Activated CD4-positive, alpha-beta T cell treated with anti-CD3 and anti-CD28 coated beads, Interleukin-2, amount 50 U/mL, for 1 hour (primary cell): ENCODE measurements around the gene S100Z.
"Not testable (repeated sequence)": the region's sequence is repeated elsewhere in the genome, so short reads cannot be mapped to it uniquely, and the experiment has no call there.

Experiments
- DNase-seq: peaks from one replicate; pipeline ENCODE4 v3.0.0-alpha.2; 2020

Gene S100Z

GRCh38 chr5:76831110-76831452 is 18.7 kb upstream of the S100Z start:
- DNase-seq, result no peak

- DNase-seq, result no peak
These were observed 13.6 kb upstream of the S100Z start for GRCh38 chr5:76836181-76836580.

- DNase-seq, result no peak
These were observed 13.2 kb upstream of the S100Z start for GRCh38 chr5:76836585-76836984.

GRCh38 chr5:76838481-76839261 is 11.1 kb upstream of the S100Z start:
- DNase-seq, result no peak

GRCh38 chr5:76841361-76841760 is 8.5 kb upstream of the S100Z start:
- DNase-seq, result no peak

- no peak for DNase-seq
These were observed 3.9 kb upstream of the S100Z start for GRCh38 chr5:76845890-76846289.

DNA sequence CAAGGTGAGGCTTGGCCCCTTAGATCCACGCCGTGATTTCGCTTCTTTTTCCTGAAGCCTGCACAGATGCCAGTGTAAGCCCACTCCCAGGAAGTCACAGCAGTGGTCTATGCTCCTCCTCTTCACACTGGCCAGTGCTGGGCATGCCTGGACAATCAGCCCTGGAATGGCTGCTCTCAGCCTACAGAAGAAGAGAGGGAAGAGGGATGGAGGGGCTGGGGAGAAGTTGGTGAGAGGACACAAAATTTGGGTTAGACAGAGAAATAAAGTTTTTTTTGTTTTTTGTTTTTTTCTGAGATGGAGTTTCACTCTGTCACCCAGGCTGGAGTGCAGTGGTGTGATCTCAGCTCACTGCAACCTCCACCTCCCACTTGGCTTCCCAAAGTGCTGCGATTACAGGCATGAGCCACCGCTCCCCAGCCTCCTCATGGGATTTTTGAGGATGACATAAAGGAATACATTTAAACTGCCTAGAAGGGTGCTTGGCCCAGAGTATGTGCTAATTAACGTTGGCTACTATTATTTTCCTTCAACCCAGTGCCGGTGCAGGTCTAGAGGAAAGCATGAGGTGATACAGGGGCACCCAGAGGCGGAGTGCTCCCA is 830 bp downstream of the S100Z start:
- DNase-seq, result no peak

DNA sequence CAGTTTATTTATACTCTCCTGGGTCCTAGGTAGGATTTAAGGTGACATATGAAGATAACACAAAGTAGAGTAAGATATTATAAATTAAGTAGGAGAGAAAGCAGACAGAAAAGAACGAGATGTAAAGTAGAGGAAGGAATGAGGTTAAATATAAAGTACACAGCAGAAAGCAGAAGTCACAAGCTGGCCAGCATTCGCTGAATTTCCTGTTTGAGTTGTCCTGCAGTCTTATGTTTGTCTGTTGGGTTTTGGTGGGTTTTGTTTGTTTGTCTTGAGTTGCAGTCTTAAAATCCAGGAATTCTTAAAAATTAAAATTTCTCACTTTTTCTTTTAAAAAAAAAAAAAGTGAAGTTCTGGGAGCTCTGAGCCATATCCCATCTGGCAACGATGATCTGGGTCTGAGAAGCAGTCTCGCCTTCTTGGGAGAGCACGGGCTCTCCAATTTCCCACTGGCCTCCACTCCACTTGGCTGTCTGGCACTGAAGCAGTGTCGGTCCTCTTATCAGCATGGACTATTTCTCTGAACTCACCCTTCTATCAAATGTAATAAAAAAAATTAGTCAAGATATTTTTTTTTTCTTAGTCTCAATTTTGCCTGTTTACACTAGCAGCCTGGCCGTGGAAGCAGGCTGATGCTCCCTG is 2.0 kb downstream of the S100Z start:
- no peak for DNase-seq

- no peak for DNase-seq
These were observed 3.0 kb downstream of the S100Z start for GRCh38 chr5:76852772-76853171.

- DNase-seq, result not testable (repeated sequence)
These were observed 3.9 kb downstream of the S100Z start for GRCh38 chr5:76853741-76854140.

DNA sequence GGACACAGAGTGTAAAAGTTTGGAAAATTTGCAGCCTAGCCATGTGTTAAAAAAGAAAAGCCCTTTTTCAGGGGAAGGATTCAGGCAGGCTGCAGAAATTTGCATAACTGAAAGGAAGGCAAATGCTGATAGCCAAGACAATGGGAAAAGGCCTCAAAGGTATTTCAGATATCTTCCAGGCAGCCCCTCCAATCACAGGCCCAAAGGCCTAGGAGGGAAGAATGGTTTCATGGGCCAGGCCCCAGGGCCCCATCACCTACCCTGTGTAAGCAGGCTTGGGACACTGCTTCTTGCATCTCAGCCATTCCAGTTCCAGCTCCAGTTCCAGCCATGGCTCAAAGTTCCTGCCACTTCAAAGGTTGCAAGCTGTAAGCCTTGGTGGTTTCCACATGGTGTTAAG is 4.8 kb downstream of the S100Z start:
- no peak for DNase-seq

DNA sequence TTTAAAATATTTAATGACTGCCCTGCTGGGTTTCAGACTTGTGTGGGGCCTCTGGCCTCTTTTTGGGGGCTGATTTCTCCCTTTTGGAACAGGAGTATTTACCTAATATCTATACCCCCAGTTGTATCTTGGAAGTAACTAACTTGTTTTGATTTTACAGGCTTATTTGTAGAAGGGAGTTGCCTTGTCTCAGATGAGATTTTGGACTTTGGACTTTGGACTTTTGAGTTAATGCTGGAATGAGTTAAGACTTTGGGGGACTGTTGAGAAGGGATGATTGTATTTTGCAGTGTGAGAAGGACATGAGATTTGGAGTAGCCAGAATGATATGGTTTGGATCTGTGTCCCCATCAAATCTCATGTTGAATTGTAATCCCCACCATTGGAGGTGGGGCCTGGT is 5.7 kb downstream of the S100Z start:
- DNase-seq, result not testable (repeated sequence)

- DNase-seq, result no peak
These were observed 6.1 kb downstream of the S100Z start for GRCh38 chr5:76855961-76856360.

- DNase-seq, result not testable (repeated sequence)
These were observed 7.0 kb downstream of the S100Z start for GRCh38 chr5:76856800-76857199.

DNA sequence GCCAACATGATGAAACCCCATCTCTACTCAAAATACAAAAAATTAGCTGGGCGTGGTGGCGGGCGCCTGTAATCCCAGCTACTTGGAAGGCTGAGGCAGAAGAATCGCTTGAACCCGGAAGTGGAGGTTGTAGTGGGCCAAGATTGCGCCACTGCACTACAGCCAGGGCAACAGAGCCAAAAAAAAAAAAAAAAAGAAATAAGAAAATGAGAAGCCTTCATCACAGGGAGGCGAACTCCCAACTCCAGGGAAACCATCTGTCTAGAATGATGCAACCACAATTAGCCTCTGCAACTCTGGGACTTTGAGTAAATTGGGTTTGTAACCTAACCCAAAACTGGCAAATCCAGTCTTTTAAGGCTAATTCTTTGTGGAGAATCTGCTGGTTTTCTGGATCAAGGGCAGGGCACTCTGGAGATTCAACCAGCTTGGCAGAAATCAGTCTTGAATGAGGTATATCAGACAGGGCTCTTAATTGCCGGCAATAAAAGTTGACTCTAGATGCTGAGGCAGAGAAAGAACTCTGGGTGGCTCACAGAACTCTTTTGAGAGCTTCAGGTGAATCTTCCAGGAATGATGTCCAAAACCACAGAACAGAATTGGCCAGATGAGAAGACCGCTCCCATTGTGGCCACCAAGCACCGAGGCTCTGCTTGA is 9.9 kb downstream of the S100Z start:
- DNase-seq, result no peak

DNA sequence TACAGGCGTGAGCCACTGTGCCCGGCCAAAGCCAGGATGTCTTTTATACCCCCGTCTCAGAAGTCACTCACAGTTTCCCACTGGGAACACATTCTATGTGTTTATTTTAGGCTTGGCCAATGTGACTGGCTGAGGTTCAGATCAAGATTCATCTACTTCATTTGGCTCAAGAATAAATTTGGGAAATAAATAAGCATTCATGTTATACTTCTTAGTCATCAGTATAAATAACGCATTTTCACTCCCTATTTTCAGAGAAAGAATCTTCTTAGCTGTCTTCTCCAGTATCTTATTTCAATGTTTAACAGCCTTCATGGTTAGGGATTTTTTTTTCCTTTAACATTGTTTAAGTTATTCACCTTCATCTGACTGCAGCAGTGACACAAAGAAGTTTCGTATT is 11.8 kb downstream of the S100Z start:
- DNase-seq, result no peak

- DNase-seq, result no peak
These were observed 13.2 kb downstream of the S100Z start for GRCh38 chr5:76863001-76863400.

DNA sequence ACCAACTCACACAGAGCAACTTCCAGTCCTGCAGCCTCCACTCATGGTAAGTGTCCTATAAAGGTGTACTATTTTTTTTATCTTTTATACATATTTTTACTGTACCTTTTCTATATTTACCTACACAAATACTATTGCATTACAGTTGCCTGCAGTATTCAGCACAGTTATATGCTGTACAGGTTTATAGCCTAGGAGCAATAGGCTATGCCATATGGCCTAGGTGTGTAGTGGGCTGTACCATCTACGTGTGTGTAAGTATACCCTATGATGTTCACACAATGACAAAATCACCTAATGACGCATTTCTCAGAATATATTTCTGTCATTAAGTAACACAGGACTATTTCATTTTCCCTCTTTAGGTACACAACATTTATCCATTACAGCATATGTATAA is 16.7 kb downstream of the S100Z start:
- DNase-seq, result no peak

- DNase-seq, result no peak
These were observed 17.2 kb downstream of the S100Z start for GRCh38 chr5:76867038-76867437.

GRCh38 chr5:76867827-76868693 is 18.2 kb downstream of the S100Z start:
- peak; percentile 57 for DNase-seq

GRCh38 chr5:76870046-76870445 is 20.2 kb downstream of the S100Z start:
- no peak for DNase-seq

DNA sequence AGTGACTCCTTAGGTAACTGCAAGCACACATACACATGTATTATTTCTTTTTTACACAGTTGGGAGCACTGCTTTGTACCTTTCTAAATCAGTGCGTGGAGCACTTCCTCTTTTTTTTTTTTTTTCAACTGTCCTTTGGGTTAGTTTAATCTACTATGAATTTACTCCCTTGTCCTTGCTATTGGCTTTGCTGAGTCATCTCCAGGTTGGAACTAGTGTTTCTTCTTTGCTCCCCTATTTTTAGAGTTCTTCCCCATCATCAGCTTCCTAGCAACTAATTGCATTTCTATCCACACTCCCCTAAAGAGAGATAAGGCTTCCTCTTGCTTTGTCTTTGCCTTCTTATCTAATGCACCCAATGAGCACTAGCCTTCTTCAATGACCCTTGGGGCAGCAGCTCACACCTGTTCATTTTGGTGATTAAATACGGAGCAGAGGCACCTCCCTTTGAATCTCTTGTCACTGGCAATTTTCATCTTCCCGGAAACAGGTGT is 24.3 kb downstream of the S100Z start:
- no peak for DNase-seq
